ENCODE results near the gene TMEM107.
A peak's percentile ranks its signal among the peaks of the same experiment; 100 is the strongest.

TMEM107 gene

DNA sequence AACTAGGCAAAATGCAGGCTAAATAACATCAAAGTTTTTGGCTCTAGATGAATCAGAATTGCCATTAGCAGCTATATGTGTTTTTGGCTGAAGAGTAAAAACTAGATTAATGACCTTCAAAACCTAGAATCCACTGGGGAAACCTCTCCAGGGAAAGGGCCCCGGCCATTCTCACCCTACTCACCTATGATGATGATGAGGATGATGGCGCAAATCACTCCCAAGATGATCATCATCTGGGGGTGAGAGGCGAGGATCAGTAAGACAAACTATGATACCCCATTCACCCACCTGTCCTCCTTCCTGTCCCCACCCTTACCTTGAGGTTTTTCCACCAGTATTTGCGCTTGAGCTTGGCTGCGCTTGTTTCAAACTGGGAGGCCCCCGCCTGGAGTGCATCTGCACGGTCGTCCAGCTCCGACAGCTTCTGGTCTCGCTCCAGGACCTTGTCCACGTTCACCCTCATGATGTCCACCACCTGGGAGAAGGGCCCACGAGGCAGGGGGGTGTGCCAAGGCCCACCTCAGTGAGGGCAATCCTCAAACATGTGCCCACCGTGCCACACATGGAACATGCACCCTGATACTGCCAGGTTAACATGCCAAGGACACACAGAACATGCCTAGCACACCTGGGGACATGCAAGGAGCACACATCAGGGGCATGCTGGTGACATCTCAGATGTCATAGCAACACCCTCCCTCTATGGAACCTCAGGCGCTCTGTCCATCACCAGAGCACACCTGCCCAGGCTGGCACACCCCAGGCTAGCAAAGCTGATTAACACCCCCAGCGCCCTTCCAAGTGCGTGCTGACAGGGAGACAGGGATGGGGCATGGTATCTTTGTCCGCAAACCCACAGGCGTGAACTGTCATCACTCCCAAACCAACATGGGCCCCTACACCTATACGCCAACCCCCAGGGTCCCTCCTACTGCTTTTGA lies 14.6 kb downstream of the TMEM107 start:
- no peak for DNase-seq

DNA sequence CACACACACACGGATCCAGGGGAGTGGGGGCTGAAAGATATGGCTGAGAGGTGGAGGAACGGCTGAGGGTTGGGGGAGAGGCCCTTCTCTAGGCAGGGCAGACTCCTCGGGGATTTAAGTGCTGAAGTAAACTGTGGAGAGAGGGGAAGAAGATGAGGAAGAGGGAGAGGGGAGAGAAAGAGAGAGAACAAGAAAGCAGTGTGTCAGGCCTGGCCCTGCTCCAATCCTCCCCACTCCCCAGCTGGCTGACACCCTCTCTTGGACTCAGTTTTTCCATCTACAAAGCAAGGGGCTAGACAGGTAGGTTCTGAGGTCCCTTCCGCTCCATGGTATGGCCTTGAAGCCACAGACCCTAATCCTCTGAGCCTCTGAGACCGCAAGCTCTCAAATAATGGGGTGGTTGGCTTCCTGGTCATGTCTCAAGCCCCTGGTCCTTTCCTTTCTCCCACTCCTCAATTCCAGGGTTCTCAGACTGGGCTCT lies 15.4 kb downstream of the TMEM107 start:
- no peak for DNase-seq

DNA sequence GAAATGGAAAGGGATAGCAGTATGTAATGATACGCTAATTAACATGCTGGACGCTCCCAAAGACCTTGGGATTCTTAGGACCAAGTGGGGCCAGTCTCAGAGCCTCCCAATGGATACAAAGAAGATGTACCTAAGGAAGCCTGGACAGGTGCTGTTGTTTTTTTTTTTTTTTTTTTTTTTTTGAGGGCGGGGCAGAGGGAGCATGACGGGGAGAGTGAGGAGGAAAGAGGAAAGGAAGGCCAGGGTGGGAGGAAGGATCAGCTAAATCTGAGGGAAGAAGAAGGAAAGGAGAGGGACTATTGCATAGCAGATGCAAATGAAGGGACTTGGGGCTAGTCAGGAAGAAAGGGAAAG lies 16.0 kb downstream of the TMEM107 start:
- no peak for DNase-seq

DNA sequence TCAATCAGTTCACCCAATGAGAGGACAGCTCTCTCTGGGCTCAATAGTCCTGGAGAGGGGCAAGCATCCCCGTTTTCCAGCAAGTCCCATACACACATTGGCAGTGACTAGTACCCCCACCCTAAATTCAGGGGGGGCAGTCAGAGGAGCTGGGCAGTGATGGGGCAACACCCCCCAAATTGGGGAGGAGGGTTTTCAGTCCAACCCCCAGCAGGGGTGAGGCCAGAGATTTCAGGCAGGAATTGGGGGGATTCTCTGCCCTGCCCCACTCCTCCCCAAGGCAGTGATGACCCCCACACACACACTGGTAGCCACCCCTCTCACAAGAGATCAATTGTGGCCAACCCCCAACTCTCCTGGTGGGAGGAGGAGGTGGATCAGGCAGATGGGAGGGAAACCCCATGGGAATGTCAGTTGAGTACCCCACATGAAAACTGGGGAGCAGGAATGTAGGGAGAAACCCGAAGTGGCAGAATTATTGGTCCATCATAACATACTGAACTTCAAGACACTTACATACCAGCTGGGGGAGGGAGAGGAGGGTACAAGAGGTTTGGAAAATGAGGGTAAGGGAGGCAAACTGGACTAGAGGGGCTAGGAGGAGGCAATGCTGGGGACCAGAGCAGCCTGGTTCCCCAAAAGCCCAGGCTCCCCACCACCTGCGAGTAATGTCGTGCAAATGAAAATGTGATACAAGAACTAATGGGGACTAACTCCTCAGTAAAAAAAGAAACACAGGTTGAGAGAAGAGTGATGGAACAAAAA lies 16.5 kb downstream of the TMEM107 start:
- DNase-seq, result no peak

DNA sequence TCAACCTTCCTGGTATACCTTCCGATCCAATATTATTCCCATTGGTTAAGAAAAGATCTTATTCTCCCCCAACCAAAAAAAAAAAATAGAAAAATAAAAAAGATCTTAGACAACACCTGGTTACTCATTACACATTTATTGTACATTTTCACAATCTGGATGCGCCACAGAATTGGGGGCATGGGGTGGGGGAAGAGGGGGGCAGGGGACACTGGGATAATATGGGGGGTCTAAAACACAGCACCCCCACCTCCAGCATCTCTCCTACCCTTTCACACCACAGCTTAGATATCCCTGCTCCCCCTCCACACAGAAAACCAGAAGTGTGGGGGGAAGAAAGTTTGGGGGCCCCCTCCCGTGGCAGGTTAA lies 17.2 kb downstream of the TMEM107 start:
- DNase-seq, result no peak

DNA sequence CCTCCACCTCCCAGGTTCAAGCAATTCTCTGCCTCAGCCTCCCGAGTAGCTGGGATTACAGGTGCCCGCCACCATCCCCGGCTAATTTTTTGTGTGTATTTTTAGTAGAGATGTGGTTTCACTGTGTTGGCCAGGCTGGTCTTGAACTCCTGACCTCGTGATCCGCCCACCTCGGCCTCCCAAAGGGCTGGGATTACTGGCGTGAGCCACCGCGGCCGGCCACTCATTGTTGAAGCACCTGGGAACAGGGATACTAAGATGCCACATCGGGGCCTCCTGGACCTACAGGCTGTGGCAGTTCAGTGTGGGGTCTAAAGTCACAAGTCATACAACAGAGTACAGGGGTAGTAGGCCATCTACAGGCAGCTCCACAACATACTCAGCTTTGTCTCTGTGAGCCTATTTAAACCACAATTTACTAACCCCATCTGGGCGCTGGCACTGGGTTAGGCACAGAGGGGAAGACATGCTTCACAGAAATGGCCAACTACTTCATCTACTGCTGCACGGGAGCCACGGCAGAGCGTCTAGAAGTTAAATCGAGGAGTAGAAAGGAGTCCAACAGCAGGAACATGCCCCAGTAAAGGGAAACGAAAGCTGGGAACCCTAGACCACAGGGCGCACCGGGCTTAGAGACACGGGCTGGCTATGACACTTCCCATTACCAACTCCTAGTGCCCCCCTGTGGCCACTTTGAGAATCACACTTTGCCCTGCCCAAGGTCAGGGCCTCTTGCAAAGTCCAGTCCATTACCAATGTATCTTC lies 17.7 kb downstream of the TMEM107 start:
- peak; percentile 87 for DNase-seq

DNA sequence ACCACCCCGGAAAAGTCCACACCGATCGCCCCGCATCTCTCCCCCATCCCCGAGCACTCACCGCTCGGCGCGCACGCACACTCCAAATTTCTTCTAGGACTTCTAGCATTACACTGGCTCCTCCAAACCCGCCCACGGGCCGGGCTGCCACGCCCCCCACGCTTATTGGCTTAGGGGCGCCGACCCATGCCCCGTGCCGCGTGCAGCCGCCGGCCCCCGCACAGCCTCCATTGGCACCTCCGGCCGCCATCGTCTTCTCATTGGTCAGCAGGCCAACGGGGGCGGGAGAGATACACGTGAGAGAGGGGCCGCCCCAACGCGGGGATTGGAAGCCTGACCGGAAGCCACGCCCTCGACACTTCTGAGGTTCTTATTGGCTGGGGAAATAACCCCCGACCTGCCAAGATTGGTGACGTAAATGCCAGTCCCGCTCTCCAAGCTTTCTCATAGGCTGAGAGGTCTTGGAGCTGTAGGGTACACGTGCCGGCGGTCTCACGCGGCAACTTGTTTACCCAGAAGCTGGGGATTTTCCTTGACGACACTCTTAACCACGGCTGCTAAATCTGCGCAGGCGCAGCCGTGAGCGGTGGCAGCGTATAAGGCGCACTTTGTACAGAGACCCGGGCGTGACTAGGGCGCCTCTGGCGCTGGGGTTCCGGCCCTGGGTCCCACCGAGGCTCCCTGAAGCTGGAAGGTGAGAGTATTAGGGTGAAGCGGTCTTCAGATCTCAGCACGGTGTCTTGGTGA lies 19.8 kb downstream of the TMEM107 start:
- DNase-seq, result peak; percentile 100

DNA sequence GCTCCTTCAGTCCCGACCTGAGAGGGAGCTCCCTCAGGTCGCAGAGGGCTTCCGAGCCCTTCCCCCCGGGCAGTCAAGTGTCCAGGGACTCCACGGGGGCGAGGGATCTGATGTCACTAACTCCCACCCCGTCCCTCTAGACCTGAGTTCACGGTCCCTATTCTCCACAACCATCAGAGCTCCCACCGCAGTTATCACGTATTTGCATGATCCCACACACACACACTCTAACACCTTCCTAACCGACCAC lies 20.3 kb downstream of the TMEM107 start:
- DNase-seq, result no peak

DNA sequence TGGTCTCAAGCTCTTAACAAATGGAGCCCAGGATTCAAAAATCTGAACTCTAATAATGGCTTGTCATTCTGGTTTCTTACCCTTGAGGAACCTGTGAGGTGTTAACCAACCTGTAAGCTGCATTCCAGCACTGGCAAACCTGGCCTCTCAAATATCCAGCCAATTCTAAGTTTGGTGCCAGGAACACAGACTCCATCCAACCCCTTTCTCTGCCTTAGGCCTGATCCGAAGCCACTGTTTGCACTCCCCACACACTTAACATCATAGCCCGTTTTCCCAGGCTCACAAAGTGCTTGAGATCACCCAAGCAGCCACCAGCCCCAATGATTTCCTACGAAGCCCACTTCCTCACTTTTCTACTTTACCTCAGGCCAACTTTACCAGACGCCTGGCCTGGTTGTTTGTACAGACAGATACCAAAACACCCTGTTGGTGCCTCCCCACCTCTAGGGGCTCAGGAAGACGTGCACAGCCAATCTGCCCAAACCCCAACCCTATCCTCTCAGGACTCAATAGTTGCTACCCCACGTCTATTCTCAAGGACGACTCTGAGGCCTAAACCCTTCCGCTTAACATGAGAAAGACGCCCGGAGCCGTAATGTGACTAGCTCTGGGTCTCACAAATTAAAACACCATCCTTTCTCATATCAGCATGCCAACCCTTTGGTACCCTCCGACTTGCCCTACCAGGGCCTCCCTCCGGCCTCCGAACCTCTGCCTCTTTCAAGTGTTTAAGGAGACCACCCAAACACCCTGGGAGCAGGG lies 20.8 kb downstream of the TMEM107 start:
- no peak for DNase-seq

DNA sequence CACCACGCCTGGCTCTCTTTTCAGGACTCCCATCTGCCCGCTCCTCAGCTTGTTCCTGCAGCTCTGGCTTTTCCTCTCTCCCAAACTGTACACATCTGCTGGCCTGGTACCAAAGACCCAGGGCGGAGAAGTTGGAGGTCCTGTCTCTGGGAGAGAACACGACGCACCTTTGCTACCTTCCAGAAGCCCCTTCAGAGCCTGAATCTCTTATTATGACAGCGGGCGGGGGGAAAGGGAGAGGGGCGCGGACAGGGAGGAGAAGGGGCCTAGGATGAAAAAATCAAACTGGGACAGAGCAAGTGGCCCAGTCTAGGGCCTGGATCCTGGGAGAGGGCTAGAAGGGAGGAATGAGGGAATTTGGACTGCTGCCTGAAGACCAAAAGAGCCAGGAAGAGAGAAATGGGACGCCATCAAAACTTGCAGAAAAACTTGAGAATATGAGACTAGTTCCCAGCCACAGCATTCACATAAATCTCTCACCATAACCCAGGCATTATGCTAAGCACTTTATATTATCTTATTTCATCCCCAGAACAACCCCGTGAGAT lies 21.5 kb downstream of the TMEM107 start:
- no peak for DNase-seq

DNA sequence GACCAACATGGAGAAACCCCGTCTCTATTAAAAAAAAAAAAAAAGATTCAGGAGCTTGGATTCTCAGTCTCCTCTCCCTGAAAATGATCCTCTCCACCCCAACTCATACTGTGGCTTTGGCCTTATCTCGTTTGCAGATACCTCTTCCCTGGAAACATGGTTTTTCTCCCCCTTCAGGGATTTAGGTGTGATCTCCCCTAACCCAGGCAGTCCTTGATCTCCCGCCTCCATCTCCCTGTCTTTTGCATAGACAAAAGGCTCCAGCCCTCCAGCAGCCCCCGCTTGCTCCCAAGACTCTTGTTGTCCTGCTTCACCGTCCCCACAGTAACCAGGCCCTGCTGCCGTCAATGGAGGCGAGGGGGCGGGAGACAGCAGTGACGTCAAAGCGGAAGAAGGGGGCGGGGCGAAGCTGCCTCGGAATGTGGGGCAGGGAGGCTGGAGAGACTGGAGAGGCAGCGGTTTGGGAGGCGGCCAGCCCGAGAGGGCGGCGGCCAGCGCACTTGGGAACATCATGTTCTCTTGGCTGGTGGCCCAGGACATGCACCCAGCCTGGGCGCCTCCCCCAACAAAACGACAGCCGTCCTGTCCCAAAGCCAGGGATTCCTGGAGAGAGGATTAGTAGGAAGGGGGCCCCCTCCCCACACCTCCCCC lies 22.1 kb downstream of the TMEM107 start:
- peak; percentile 79 for DNase-seq

DNA sequence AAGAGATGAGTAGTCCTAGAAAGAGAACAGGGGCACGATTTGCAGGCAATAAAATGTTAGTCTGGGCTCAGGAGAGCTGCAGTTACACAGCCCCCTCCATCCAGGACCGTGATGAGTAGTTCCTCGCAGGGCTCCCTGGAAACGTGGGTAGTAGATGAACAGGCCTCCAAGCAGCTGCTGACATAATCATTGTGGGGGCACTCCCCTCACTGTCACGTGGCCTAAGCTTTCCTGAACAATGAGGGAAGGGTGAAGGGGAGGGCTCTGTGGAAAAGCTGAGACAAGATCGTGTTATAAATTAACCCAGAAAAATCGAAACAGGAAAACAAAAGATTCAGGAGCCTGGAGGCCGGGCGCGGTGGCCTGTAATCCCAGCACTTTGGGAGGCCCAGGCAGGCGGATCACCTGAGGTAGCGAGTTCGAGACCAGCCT lies 22.6 kb downstream of the TMEM107 start:
- no peak for DNase-seq

DNA sequence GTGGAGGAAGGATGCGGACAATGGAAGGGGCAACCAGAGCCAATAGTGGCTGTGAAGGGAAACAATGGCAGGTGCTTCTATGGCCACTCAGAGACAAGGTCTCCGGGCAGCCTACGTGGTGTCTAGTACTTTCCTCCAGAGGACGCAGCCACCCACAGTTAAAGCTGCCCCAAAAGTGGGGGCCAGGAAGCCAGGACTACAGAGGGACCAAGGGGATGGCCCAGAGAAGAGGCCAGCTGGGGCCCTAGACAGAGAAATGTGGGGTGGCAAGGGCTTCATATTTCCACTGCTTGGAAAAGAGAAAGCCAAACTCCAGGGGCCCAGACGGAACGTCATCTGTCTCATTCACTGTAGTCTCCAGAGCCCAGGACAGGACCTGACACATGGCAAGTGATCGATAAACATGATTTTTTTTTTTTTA lies 23.1 kb downstream of the TMEM107 start:
- no peak for DNase-seq

DNA sequence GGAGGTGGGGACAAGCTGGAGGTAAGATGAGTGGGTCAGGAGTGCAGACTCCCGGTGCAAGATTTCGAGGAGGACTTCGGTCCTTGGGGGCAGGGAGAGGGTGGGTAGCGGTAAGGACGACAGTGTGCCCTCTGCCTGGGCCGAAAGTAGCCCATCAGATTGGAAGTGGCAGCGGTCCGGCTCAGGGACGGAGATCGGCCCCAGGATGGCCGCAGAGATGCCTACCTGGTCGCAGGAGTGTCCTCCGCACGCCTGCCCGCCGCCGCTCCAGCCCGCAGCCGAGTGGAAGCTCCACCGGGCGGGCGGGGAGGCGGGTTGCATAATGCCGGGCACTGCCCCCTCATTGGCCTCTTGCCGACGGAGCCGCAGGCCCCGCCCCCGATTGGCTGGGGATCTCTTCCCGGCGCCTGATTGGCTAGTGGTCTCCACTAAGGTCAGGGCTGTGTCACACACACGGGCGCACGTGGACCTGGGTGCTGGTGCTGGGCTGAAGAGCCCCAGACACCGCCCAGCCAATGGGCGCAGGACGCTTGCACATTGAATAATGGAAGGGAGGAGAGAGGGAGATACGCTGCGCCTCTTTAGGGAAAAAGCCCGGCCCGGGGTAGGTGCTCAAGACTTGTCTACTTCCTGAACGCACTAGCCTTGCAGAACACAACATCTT lies 23.9 kb downstream of the TMEM107 start, which contains the start of gene PER1:
Gene PER1 (minus strand): TSS at position 293 of the 664 bp plus-strand sequence. CDS start 1,698 bp downstream, outside the sequence.
- DNase-seq, result peak; percentile 90

DNA sequence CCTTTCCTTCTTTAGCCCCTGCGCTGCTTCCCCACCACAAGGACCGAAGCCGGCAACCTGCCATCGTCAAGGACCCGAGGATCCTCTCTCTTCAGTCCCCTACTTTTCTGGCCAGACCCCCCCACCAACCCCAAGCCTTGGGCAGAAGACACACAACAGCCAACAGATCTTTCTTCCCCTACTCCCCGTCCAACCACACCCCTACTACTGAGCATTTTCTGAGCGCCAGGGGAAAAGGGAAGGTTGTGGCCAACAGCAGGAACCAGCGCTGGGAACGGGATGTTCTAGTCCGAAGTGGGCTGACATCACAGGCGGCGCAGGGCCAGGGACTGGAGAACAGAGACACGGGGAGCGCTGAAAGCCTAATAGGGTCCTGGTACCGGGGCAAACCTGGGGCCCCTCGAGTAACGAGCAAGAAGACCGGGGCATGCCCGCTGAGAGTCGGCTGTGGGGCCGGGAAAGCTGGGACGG lies 24.5 kb downstream of the TMEM107 start:
- no peak for DNase-seq

DNA sequence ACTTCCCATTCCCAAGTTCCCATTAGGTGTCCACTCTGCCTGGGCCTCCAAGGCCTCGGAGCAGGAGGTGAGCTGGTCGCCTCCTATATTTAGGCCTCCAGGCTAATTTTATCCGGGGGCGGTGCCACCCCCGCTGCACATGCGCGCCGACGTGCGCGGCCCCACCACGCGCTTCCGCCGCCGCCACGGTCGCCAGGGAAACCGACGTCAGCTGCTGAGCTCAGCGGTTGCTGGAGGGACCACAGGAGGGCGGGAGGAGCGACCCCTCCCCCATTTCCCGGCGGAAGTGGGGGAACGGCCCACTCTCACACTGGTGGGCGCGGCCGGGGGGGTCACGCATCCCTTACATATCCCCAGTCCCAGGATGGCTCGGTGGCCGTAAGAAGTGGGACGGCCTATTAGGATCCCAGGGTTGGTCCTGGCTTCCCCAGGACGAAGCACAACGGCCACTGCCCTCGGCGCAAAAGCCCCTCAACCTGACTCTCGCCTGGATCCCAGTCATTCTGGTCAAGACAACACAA lies 25.0 kb downstream of the TMEM107 start:
- DNase-seq, result peak; percentile 84

DNA sequence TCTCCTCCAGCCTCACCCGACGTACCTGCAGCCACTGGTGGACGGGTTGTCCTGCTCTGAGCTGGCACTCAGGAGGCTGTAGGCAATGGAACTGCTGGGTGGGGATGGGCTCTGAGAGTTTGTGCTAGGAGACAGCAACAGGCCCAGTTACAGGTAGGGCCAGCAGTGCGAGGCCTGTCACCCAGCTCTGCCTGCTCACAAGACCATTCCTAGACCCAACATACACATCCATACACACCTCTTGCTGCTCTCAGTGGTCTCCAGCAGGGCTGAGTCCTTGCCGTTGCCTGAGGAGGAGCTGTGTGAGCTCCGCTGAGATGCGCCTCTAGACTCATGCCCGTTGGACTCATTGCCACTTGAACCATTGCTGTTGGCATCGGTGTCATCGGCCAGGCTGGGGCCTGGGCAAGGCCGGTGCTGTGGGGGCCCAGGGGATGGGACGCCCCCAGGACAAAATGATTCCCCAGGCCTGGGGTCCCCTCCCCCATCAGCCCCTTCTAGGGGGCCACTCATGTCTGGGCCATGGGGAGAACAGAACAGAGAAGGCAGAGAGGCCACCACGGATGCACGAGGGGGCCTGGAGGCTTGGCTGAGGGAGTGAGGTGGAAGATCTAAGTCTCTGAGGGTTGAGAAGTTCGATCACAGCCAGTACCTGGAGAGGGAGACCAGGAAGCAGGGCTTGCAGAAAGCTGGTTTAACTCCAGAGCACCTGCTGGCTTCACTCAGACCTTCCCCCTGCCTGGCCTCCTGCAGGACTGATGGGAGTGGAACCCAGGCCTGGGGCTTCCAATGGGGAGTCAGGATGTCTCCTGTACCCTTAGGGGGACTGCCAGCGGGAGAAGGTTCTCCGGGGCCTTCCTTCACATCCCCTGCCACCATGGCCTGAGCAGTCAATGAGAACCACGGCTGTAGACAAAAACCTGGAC lies 25.7 kb downstream of the TMEM107 start:
- DNase-seq, result no peak

DNA sequence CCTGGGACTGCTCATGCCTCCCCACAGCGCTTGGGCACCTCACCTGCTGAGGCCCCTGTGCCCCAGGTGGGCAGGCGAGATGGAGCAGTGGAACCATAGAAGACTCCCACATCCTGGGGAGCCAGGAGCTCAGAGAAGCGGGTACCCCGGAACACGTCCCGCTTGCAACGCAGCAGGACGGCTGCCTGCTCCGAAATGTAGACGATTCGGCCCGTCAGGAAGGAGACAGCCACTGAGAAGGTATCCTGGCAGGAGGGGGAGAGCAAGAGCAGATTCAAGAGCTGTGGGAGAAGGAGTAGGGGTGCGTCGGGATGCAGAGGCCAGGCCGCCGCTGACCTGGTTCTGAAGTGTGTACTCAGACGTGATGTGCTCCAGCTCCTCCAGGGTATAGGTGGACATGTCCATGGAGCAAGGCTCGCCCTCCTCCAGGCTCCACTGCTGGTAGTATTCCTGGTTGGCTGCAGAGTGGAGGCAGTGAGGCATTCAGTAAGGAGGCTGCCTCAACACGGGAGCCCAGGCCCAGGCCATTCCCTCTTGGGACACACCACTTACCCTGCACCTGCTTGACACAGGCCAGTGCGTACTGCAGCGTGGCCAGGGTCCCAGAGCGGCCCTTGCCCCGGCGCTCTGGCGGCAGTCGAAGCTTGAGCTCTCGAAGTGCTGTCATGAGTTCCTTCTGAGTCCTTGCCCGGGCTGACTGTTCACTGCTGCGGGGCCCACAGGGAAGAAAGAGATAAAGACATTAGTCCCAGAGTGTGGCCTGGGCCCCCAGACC lies 26.6 kb downstream of the TMEM107 start:
- DNase-seq, result no peak

All from CD4-positive, alpha-beta T cell treated with Interleukin-4 for 4 hours (primary cell).